Mesendoderm (in vitro differentiated cells): Measurements from ENCODE around the gene INPP4A.

Source experiments
- DNase-seq: peaks from one replicate; pipeline ENCODE4 v3.0.0; 2013
- H2AK5ac ChIP-seq: 2 replicates; pipeline ENCODE4 v1.6.1; 2013; ENCODE audit warnings: low read length, inconsistent platforms
- H2BK120ac ChIP-seq: 2 replicates; pipeline ENCODE4 v1.6.1; 2013; ENCODE audit warnings: low read depth, mild to moderate bottlenecking, low read length, moderate library complexity, mixed read lengths
- H2BK15ac ChIP-seq: replicated peaks from 2 replicates; pipeline ENCODE4 v1.6.1; 2013; ENCODE audit warnings: low read depth, mild to moderate bottlenecking, moderate library complexity
- H2BK5ac ChIP-seq: 2 replicates; pipeline ENCODE4 v1.6.1; 2013; ENCODE audit warnings: low read length, inconsistent platforms
- H3K18ac ChIP-seq: 2 replicates; pipeline ENCODE4 v1.6.1; 2013; ENCODE audit warnings: mild to moderate bottlenecking, low read length, mixed read lengths
- H3K23ac ChIP-seq: one replicate; pipeline ENCODE4 v1.6.1; 2013; ENCODE audit warnings: low read length
- H3K27ac ChIP-seq: 2 replicates; pipeline ENCODE4 v1.5.1; 2013; ENCODE audit warnings: low read depth, mild to moderate bottlenecking, inconsistent platforms, low read length, moderate library complexity
- H3K27me3 ChIP-seq: 2 replicates; pipeline ENCODE4 v1.6.1; 2013; ENCODE audit warnings: low read length, control low read depth, mild to moderate bottlenecking, inconsistent platforms; ENCODE audit not compliant: insufficient read depth, poor library complexity
- H3K36me3 ChIP-seq: 2 replicates; pipeline ENCODE4 v1.6.1; 2013; ENCODE audit warnings: low read length, inconsistent platforms; ENCODE audit not compliant: control insufficient read depth, insufficient read depth
- H3K4ac ChIP-seq: one replicate; pipeline ENCODE4 v1.6.1; 2013; ENCODE audit warnings: low read depth, mild to moderate bottlenecking, low read length, moderate library complexity
- H3K4me1 ChIP-seq: 2 replicates; pipeline ENCODE4 v1.6.1; 2013; ENCODE audit warnings: low read depth, low read length, inconsistent platforms; ENCODE audit not compliant: control insufficient read depth
- H3K4me2 ChIP-seq: 2 replicates; pipeline ENCODE4 v1.6.1; 2013; ENCODE audit warnings: low read length
- H3K4me3 ChIP-seq: 2 replicates; pipeline ENCODE4 v1.5.1; 2013; ENCODE audit warnings: mild to moderate bottlenecking, low read length
- H3K56ac ChIP-seq: one replicate; pipeline ENCODE4 v1.6.1; 2013; ENCODE audit warnings: low read length
- H3K79me1 ChIP-seq: 2 replicates; pipeline ENCODE4 v1.6.1; 2013; ENCODE audit warnings: low read length, inconsistent platforms
- H3K79me2 ChIP-seq: 2 replicates; pipeline ENCODE4 v1.6.1; 2013; ENCODE audit warnings: mild to moderate bottlenecking, low read length; ENCODE audit not compliant: control insufficient read depth, insufficient read depth
- H3K9ac ChIP-seq: 2 replicates; pipeline ENCODE4 v1.6.1; 2013; ENCODE audit warnings: low read length, inconsistent platforms
- H4K5ac ChIP-seq: one replicate; pipeline ENCODE4 v1.6.1; 2013; ENCODE audit warnings: low read length
- H4K8ac ChIP-seq: one replicate; pipeline ENCODE4 v1.6.1; 2013; ENCODE audit warnings: low read depth, mild to moderate bottlenecking, control low read depth, low read length, moderate library complexity
- WGBS: extraction: QIAGEN DNeasy Blood & Tissue Kit; methylation state at CpG from one replicate; pipeline ENCODE4 v1.1.7; 2013; ENCODE audit warnings: low lambda C conversion rate, missing lambda C conversion rate; ENCODE audit not compliant: insufficient coverage; ENCODE audit errors: extremely low coverage; 5-methylcytosine and 5-hydroxymethylcytosine counted together

Gene INPP4A

DNA sequence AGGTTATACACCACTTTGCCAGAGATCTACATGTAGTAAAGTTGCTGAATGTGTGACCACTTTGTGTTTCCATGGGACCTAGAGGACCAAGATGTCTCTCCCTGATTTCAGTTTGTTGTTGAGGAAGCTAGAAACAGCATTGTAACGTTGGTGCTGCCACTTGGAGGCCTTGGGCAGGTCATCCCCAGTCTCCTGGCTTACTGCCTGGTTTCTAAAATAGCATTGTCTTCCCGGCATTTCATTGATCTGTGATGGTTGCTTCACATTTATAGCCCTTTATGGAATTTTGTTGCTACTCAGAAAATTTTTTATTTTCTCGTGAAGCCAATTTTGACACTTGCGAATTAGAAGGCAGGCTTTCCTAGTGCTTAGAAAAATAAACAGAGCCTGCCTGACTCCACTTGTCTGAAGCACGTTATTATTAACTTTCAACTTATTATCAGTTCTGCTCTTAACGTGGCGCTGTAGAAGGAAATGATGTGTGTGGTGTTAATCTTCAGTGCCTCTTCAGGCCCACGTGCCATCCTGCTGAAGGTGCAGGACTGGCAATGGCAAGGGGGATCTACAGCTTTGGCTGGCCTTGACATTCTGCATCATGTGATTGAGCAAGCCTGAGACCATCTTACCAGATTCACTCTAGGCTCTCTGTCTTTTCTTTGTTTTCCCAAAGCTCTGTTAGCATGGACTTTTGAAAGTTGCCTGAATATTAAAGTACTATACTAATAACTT, 59.9 kb downstream of the INPP4A start:
- Histone ChIP-seq H3K79me2 (peaks cover 47% of the 10 kb centered on the region), H3K4ac (no peak overlapping the region), H3K4me3 (no peak overlapping the region), H4K5ac (no peak overlapping the region), H3K79me1 (peaks cover 72% of the 10 kb centered on the region), H2AK5ac (no peak overlapping the region), H3K23ac (no peak overlapping the region), H3K27ac (no peak overlapping the region), H2BK15ac (no peak overlapping the region), H2BK120ac (no peak overlapping the region), H4K8ac (no peak overlapping the region), H3K27me3 (no peaks in the 10 kb centered on the region), H3K56ac (no peak overlapping the region), H3K36me3 (peaks cover 1% of the 10 kb centered on the region), H3K4me1 (peaks cover 26% of the 10 kb centered on the region), H2BK5ac (no peak overlapping the region), H3K18ac (no peak overlapping the region), H3K4me2 (no peak overlapping the region), H3K9ac (no peak overlapping the region)
- DNase-seq: no peak
- WGBS: no CpG with 5 or more reads among the region's 8 CpGs

DNA sequence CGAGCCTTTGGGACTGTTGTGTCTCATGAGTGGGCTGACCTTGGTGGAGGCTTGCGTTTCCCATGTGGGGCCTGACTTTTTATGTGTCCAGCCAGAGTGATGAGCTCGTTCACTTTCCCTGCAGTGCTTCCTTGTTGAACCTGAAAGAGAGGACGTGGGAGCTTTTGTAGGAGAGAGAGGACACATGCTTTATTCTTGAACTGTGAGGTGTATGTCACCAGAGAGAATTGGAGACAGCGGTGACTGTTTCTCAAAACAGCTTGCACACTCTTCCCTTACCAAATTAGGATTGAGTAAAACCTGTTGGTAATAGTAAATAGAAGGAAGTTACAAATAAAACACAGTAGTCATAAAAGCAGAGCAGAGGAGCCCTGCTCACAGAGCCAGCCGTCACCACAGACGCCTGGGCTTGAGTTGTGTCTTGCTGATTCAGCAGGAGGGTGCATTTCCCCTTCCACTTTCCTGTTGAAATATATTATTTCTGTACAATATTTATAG, 60.7 kb downstream of the INPP4A start:
- H2AK5ac ChIP-seq: no peak overlapping the region
- no peak overlapping the region for H3K56ac ChIP-seq
- H2BK5ac ChIP-seq: no peak overlapping the region
- H3K79me1 ChIP-seq: peaks cover 74% of the 10 kb centered on the region
- WGBS: no CpG with 5 or more reads among the region's 7 CpGs
- no peak for DNase-seq
- no peak overlapping the region for H4K8ac ChIP-seq
- H3K27ac ChIP-seq: no peak overlapping the region
- H2BK15ac ChIP-seq: no peak overlapping the region
- H3K9ac ChIP-seq: no peak overlapping the region
- no peak overlapping the region for H3K4me2 ChIP-seq
- H2BK120ac ChIP-seq: no peak overlapping the region
- peaks cover 50% of the 10 kb centered on the region for H3K79me2 ChIP-seq
- H3K4ac ChIP-seq: no peak overlapping the region
- H4K5ac ChIP-seq: no peak overlapping the region
- no peak overlapping the region for H3K18ac ChIP-seq
- H3K27me3 ChIP-seq: no peaks in the 10 kb centered on the region
- H3K23ac ChIP-seq: no peak overlapping the region
- no peak overlapping the region for H3K4me3 ChIP-seq
- peaks cover 1% of the 10 kb centered on the region for H3K36me3 ChIP-seq
- H3K4me1 ChIP-seq: peaks cover 27% of the 10 kb centered on the region

DNA sequence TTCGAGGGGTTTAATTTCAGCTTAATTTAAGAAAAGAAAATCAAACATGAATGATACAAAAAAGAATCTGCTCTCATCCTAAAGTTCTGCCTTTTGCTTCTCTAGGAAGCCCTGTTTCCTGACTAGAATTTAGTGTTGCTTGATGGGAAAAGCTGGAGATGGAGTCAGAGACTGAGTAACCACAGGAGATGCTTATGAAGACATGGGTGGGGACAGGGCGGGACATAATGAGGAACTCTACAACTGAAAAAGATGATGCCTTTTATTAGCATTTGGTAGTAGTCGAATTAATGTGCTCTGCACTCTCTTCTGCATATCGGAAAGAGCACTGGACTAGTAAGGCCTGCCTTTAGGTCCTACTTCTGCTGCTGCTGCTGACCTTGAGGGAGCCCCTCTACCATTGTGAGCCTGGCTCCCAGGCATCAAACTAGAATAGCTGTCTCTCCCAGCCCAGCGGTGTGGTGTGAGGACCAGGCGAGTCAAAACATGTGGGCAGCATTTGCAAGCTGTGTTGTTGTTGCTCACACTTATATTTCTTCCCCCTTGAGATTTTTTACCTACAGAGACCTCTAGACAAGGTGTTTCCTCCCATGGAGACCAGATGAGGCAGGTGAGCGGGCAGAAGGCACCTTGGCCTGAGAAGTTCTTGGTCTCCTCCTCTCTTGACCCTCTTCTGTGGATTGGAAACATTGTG, 61.5 kb downstream of the INPP4A start:
- Histone ChIP-seq H3K4me1 (peaks cover 27% of the 10 kb centered on the region), H3K56ac (no peak overlapping the region), H2BK120ac (no peak overlapping the region), H2BK5ac (no peak overlapping the region), H3K23ac (no peak overlapping the region), H3K18ac (no peak overlapping the region), H3K79me1 (peaks cover 74% of the 10 kb centered on the region), H3K9ac (no peak overlapping the region), H3K4me2 (no peak overlapping the region), H2BK15ac (no peak overlapping the region), H3K4ac (no peak overlapping the region), H3K4me3 (no peak overlapping the region), H3K27ac (no peak overlapping the region), H3K79me2 (peaks cover 52% of the 10 kb centered on the region), H3K36me3 (peaks cover 1% of the 10 kb centered on the region), H4K5ac (no peak overlapping the region), H2AK5ac (no peak overlapping the region), H4K8ac (no peak overlapping the region), H3K27me3 (no peaks in the 10 kb centered on the region)
- WGBS: no CpG with 5 or more reads among the region's 7 CpGs
- no peak for DNase-seq

DNA sequence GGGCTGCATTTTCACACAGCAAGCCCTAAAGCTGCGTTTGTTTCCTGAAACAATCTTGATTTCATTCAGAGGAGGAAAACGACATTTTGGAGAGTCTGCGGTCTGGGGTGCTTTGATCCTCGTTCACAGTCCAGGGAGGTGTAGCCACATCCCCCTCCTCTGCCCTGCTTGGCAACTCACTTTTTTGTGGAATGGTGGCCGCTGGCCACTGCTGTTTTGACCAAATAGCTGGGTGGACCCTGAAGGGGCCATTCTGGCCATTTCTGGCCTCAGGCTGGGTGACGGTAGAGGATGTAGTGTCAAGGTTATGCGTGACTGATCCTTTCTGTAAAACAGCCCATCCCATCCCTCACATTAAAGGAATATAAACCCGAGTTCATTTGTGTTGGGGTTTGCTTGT, 62.2 kb downstream of the INPP4A start:
- Histone ChIP-seq H3K56ac (no peak overlapping the region), H3K18ac (no peak overlapping the region), H4K5ac (no peak overlapping the region), H2BK15ac (no peak overlapping the region), H4K8ac (no peak overlapping the region), H2BK120ac (no peak overlapping the region), H3K9ac (no peak overlapping the region), H3K4ac (no peak overlapping the region), H3K4me1 (peaks cover 25% of the 10 kb centered on the region), H3K27me3 (no peaks in the 10 kb centered on the region), H3K79me2 (peaks cover 52% of the 10 kb centered on the region), H3K4me2 (no peak overlapping the region), H3K27ac (no peak overlapping the region), H3K4me3 (no peak overlapping the region), H3K79me1 (peaks cover 74% of the 10 kb centered on the region), H3K23ac (no peak overlapping the region), H2BK5ac (no peak overlapping the region), H2AK5ac (no peak overlapping the region), H3K36me3 (peaks cover 1% of the 10 kb centered on the region)
- WGBS: no CpG with 5 or more reads among the region's 8 CpGs
- DNase-seq: no peak

DNA sequence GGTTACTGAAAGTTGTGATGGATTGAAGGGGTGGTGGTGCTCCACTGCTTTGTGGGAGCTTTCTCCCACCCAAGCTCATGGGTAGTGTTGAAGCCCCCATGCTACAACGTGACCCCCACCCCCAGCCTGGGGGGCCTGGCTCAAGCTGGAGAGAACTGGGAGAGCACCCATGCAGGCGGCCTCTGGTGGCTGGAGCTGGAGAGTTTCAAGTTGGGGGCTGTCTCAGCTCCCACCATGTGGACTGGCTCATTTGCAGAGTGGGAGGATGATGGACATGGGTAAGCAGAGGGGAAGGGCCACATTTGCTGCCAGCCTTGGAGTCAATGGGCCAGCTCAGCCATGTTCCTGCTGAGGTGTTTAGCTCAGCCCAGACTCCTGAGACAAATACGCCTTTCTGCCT, 62.8 kb downstream of the INPP4A start:
- H3K4ac ChIP-seq: no peak overlapping the region
- H4K8ac ChIP-seq: no peak overlapping the region
- peaks cover 50% of the 10 kb centered on the region for H3K79me2 ChIP-seq
- H4K5ac ChIP-seq: no peak overlapping the region
- H2AK5ac ChIP-seq: peak overlapping the region; percentile 45
- H3K56ac ChIP-seq: peak overlapping the region; percentile 52
- H3K18ac ChIP-seq: no peak overlapping the region
- no peak for DNase-seq
- H2BK15ac ChIP-seq: no peak overlapping the region
- no peak overlapping the region for H3K4me2 ChIP-seq
- no peak overlapping the region for H3K27ac ChIP-seq
- H2BK5ac ChIP-seq: peak overlapping the region; percentile 10
- H2BK120ac ChIP-seq: no peak overlapping the region
- peak overlapping the region; percentile 38 for H3K23ac ChIP-seq
- H3K4me1 ChIP-seq: peaks cover 25% of the 10 kb centered on the region
- H3K79me1 ChIP-seq: peaks cover 77% of the 10 kb centered on the region
- no peak overlapping the region for H3K4me3 ChIP-seq
- H3K27me3 ChIP-seq: no peaks in the 10 kb centered on the region
- peaks cover 1% of the 10 kb centered on the region for H3K36me3 ChIP-seq
- no peak overlapping the region for H3K9ac ChIP-seq
- WGBS: no CpG with 5 or more reads among the region's 3 CpGs
